ENCODE measurements around the gene RAB14.

DNA sequence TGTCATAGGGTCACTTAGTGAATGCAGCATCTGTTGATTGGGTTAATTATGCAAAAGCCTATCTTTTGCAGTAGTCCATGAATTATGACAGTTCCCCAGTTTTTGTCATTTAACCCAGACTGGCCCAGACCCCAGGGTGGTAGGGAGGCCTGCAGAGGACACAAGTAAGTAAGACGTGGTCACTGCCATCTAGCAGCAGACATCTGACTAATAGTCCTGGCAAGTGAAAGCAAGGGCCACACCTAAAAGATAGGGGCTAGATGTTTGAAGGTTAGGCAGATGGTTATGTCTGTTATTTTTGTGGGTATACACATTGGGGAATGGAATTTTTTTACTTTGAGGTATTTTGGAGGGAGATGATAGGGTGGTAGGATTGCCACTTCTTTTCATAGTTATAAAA, 48.0 kb downstream of the RAB14 start:
- TF ChIP-seq CTCF (conservative IDR thresholded peaks at IDR 0.05 in 1 of 2, IDR thresholded peaks at IDR 0.05 in 1 of 2; ENCODE audit: low read depth in 1 of 2, low read length in 2 of 2) (no peak), EZH2 (IDR thresholded peaks at IDR 0.05; ENCODE audit: low read length, missing control alignments) (no peak)
